Measurements from ENCODE around the gene ZNF268.

- TF ChIP-seq CTCF (IDR thresholded peaks at IDR 0.05) (no peak), POLR2A (IDR thresholded peaks at IDR 0.05) (no peak)
These were observed 15.5 kb upstream of the ZNF268 start for GRCh38 chr12:133165776-133166175.
